Breast epithelium (tissue), 3 donors: ENCODE data around the gene JADE2.

Source experiments
- POLR2A ChIP-seq: fragments of 450-650 bp; IDR thresholded peaks from one replicate; pipeline ENCODE4 v1.6.1; 2016; ENCODE audit warnings: antibody characterized with exemption, mild to moderate bottlenecking, moderate library complexity
- TF ChIP-seq, protein P1 (sequence below), 3 donors: fragments of 450-650 bp; IDR thresholded peaks; one replicate each; pipeline ENCODE4 v1.5.1; 2016 to 2017; ENCODE audit warnings: antibody characterized with exemption in 3 of 3, mild to moderate bottlenecking in 3 of 3, moderate library complexity in 3 of 3

DNA sequence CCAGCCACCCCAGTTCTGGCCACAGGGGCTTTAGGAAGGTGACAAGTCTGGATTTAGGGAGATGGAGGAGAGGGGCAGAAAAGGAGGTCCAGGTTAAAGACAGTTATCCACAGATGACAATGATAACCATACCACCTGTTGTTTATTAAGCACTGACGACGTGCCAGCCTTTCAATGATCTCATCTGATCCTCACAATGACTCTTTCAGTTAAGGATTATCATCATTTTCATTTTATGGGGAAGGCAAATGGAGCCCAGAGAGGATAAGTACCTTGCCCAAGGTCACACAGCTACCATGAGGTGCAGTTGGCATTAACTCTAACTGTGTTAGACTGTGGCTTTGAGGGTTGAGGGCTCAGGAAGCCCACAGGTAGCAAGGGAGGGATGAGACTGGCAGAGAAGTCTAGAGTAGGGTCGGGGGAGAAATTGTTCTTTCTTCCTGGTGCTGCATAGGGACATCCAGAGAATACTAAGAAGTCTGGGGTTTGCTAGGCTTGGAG lies 21.5 kb upstream of the JADE2 start:
- TF ChIP-seq, protein P1, sequence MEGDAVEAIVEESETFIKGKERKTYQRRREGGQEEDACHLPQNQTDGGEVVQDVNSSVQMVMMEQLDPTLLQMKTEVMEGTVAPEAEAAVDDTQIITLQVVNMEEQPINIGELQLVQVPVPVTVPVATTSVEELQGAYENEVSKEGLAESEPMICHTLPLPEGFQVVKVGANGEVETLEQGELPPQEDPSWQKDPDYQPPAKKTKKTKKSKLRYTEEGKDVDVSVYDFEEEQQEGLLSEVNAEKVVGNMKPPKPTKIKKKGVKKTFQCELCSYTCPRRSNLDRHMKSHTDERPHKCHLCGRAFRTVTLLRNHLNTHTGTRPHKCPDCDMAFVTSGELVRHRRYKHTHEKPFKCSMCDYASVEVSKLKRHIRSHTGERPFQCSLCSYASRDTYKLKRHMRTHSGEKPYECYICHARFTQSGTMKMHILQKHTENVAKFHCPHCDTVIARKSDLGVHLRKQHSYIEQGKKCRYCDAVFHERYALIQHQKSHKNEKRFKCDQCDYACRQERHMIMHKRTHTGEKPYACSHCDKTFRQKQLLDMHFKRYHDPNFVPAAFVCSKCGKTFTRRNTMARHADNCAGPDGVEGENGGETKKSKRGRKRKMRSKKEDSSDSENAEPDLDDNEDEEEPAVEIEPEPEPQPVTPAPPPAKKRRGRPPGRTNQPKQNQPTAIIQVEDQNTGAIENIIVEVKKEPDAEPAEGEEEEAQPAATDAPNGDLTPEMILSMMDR (IDR thresholded peaks at IDR 0.05): no peak
- TF ChIP-seq POLR2A: no peak
